ENCODE data around the gene PISD.

DNA sequence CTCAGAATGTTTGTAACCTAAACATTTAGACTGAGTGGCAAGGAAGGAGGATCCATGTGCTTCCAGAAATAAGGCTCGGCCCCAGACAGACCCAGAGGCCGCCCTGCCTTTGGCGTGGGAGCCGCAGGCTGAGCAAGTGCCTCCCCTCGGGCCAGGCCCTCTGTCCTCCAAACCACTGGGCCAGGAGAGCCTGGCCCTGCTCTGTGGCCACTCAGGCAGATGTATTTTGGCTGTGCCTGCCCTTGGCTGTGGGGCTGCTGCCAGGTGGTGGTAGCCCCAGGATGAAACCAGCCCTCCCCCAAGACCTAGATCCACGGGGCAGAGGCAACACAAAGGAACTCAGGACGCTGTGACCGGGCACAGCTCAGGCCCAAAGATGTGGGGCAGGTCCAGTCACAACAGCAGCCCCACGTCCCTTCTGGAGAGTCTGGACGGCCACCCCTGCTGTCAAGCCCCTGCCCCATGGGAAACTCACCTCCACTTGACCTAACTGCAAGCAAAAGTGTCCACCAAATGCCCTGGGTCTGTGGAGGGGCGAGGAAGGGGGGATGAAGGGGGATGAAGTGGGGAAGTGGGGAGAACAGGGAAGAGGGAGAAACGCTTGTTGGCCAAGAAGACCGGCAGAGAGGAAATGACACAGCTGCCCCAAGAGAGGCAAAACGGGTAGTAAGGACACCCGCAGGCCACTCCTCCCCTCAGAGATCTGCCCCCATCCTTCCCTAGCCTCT lies 24.0 kb downstream of the PISD start:
- TF ChIP-seq POLR2AphosphoS5 (IDR thresholded peaks at IDR 0.05) (no peak), EP300 (IDR thresholded peaks at IDR 0.05; ENCODE audit: low read depth) (no peak), POLR2A (IDR thresholded peaks at IDR 0.05) (no peak)
- TF ChIP-seq, protein P1, sequence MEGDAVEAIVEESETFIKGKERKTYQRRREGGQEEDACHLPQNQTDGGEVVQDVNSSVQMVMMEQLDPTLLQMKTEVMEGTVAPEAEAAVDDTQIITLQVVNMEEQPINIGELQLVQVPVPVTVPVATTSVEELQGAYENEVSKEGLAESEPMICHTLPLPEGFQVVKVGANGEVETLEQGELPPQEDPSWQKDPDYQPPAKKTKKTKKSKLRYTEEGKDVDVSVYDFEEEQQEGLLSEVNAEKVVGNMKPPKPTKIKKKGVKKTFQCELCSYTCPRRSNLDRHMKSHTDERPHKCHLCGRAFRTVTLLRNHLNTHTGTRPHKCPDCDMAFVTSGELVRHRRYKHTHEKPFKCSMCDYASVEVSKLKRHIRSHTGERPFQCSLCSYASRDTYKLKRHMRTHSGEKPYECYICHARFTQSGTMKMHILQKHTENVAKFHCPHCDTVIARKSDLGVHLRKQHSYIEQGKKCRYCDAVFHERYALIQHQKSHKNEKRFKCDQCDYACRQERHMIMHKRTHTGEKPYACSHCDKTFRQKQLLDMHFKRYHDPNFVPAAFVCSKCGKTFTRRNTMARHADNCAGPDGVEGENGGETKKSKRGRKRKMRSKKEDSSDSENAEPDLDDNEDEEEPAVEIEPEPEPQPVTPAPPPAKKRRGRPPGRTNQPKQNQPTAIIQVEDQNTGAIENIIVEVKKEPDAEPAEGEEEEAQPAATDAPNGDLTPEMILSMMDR (IDR thresholded peaks at IDR 0.05) = no peak
